Measurements from ENCODE around the gene GON4L.
"Not testable (repeated sequence)": the region's sequence is repeated elsewhere in the genome, so short reads cannot be mapped to it uniquely, and the experiment has no call there.

Gene GON4L

DNA sequence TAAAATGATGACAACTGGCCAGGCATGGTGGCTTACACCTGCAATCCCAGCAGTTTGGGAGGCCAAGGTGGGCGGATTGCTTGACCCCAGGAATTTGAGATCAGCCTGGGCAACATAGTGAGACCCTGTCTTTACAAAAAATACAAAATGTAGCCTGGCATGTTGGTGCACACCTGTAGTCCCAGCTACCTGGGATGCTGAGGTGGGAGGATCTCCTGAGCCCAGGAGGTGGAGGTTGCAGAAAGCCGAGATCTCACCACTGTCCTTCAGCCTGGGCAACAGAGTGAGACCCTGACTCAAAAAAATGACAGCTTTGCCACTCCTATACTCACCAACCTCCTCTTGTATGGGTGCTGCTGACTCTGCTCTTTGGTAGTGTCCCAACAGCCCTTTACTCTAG, 20.9 kb upstream of the GON4L start:
- H3K4me3 ChIP-seq (ENCODE audit: low read length), result no peak overlapping the region
- DNase-seq (ENCODE audit: low read depth, low spot score), result no peak

DNA sequence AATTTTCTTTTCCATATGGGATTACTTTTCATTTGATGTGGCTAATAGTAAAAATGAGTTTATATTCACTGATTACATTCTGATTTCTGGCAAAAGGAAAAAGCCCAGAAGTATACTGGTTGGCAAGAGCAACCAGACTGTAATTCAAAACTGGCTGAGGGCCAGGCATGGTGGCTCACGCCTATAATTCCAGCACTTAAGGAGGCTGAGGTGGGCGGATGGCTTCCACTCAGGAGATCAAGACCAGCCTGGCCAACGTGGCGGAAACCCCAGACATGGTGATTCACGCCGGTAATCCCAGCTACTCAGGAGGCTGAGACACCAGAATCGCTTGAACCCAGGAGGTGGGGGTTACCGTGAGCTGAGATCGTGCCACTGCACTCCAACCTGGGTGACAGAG, 16.8 kb upstream of the GON4L start:
- H3K4me3 ChIP-seq (ENCODE audit: low read length), result no peak overlapping the region
- DNase-seq (ENCODE audit: low read depth, low spot score), result no peak

DNA sequence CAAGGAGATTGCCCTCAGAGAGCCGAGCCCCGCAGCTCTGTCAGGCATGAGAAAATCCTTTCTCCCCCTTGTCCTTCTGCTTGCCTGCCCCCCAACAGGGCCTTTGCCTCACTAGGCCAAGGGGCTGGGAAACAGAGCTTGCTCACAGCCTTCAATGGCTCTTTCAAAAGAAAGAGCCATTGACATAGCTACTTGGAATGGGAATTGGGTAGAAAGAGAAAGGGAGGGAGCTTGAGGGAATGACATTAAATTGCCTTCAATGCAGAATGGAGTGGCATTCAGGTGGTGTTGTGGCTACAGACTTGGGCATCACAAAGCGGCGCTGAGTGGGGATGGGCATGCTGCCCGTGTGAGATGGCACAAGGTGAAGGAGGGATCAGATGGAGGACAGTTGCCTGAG, 15.5 kb upstream of the GON4L start:
- DNase-seq (ENCODE audit: low read depth, low spot score), result no peak
- no peak overlapping the region for H3K4me3 ChIP-seq (ENCODE audit: low read length)

DNA sequence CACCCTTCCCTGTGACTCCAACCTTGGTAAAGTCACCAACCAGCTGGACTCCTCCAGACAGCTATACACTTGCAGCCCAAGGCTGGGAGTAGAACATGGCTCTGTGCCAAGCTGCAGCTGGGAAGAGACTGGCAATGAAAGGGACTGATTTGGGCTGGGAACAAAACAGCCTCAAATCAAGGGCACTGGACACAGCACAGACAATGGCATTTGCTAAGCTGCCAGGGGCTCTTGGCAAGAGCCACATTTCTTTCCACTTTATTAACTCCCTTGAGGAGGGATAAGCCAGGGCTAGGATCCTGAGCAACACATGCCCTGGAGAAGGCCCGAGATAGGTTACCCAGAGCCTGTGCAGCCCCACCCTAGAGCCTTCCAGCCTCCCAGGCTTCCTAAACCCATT, 14.4 kb upstream of the GON4L start:
- DNase-seq (ENCODE audit: low read depth, low spot score), result no peak
- H3K4me3 ChIP-seq (ENCODE audit: low read length), result no peak overlapping the region

DNA sequence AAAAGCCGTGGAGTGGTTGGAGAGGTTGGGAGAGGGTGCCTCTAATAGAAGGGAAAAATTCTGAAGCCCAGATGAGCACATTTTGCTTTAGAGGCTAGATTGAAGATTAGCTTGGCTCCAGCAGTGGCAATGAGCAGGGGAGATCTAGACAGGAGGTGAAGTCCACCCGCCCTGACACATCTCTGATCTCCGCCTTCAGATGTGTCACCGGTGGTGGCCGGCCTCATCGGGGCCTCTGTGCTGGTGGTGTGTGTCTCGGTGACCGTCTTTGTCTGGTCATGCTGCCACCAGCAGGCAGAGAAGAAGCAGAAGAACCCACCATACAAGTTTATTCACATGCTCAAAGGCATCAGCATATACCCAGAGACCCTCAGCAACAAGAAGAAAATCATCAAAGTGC, 10.8 kb upstream of the GON4L start:
- no peak overlapping the region for H3K4me3 ChIP-seq (ENCODE audit: low read length)
- DNase-seq (ENCODE audit: low read depth, low spot score), result no peak

DNA sequence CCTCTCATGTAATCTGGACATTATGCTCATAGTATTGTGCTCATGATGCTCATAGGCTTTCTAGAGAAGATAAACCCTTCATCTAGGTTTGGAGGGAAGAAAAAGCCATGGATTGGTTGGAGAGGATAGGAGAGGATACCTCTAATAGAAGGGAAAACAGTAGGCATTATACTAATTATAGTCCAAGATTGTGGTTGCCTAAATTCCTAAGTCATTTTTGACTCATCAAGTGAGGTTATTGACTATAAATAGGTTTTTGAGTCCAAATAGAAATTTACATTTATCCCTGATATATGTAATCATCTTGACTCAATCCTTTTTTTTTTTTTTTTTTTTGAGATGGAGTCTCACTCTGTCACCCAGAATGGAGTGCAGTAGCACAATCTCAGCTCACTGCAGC, 7.4 kb upstream of the GON4L start:
- no peak for DNase-seq (ENCODE audit: low read depth, low spot score)

DNA sequence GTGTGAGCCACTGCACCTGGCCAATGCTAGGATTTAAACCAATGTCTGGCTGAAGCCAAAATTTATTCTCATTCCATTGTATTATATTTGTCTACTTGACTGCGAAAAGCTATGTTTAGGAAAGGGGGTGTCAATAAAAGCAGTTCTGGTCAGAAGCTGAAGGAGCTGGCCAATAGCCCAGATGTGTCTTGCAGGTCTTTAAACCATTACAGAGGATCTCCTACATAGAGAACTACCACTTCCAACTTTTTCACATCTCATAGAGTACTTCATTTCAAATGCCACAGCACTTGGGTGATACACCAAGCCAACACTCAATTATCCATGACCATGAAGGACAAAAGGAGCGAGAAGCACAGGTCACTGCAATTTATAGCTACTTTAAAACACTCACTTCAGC, 4.9 kb upstream of the GON4L start:
- H3K4me3 ChIP-seq (ENCODE audit: low read length), result no peak overlapping the region

More for the DNA sequence above, 7.4 kb upstream of the GON4L start:
- H3K4me3 ChIP-seq (ENCODE audit: low read length), result no peak overlapping the region

DNA sequence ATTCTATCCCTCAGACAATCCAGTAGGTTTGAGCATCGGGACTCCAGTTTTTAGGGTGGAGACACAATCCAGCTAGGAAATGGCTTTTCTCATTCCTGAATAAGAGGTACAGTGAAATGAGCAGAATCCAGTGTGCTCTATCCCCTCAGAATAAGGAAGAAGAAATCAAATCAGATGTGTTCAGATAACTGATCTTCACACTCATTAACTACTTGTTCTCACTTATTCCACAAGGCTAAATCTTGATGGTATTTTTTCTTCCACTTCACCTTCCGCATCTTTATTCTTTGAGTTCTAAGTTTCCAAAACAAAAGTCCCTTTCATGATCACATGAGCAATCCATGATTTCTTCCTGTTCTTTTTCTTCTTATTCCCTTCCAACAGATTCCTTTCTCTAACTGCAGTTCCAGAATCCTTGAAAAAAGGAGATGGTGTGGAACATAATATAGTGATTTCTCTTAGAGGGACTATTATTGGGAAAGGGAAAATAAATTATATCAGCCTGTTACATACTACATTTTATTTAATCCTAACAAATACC, 4.0 kb upstream of the GON4L start:
- DNase-seq (ENCODE audit: low read depth, low spot score), result no peak
- H3K4me3 ChIP-seq (ENCODE audit: low read length), result no peak overlapping the region

More for the DNA sequence above, 4.9 kb upstream of the GON4L start:
- DNase-seq (ENCODE audit: low read depth, low spot score), result no peak

DNA sequence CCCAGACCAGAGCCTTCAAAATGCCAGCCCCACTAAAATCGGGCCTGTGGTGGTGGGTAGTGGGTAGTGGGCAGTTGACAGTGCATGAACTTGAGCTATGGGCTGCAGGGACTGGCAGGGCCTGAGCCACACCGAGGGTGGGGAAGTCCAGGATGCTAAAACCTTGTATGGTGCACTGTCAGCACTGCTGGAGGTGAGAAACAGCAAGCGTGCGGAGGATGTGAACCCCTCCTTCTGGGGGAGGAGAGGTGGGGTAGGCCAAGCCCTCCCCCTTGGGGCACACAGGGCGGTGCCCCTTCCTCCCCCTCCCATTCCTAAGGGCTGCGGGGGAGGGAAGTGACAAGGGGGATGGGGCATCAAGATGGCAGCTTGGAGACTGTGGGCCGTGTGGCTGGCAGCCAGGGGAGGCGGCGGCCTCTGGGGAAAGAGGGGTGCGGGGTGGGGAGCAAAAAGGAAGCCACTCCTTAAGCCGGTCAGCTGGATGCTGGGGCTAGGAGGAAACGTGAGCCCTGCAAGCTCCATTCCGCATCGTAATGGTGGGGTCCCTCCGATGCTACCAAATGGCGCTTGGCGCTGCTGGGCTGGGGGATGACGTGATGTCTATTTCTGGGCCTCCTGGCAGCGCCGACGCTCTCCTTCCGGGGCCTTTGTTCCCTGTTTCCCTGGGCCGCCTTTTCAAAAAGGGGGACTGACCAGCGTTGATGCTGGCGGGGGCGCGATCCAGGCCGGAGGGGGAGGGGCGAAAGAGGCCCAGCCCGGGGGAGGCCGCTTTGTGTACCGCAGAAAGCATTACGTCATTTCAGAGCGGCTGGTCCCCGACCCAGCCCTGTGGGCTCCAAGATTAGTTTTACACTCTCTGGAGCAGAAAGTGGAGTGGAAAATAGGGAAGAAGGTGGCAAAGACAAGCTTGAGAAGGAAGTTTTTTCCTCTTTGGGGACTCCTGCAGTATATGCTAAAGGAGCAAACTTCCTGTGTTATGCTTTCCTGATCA, 3.2 kb upstream of the GON4L start:
- H3K4me3 ChIP-seq (ENCODE audit: low read length), result no peak overlapping the region
- DNase-seq (ENCODE audit: low read depth, low spot score), result no peak

DNA sequence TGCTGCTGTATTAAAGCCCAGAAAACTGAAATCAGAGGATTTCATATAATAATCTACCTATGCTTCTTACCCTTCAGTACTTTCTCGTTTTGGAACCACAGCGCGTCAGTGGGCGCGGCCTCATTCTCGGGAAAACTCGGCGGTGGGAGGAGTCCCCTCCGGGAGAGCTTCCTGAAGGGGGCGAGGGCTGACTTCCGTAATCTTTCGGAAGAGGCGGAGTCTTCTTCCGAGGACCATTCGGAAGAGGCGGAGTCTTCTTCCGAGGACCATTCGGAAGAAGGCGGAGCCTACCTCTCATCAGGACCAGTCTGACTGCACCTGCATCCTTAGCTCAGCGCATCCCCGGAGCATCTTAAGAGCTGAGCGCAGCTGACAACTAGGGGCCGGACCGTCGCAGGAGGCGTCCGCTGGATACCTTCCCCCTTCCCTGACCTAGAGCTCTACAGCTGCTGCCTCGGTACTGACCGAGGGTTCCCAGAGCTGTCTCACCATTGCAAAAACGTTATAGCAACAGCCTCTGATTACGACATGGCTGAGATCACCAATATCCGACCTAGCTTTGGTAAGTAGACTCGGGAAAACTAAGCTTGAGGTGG, 2.3 kb upstream of the GON4L start, which contains the start of gene SYT11:
SYT11 (plus strand) TSS at position 334 of the 596 bp plus-strand sequence; CDS start at position 529, 195 bp downstream.
- peak; percentile 95 for DNase-seq (ENCODE audit: low read depth, low spot score)
- peak within 1 kb of the TSS; percentile 60 for H3K4me3 ChIP-seq (ENCODE audit: low read length)

DNA sequence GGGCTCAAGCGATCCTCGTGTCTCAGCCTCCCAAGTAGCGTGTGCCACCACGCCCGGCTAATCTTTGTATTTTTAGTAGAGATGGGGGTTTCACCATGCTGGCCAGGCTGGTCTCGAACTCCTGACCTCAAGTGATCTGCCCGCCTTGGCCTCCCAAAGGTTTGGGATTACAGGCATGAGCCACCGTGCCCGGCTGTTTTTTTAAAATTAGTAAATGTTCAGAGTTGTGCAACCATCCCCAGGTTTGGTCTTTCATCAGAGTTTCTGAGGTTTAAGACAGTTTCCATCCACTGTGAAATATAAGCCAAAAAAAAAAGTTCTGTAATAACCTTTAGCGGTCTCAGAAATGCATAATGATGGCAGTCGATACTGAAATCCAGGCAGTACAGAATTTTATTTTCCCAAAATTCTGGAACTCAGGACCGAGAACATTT, 1.8 kb upstream of the GON4L start:
- H3K4me3 ChIP-seq (ENCODE audit: low read length), result peak overlapping the region; percentile 60
- no peak for DNase-seq (ENCODE audit: low read depth, low spot score)

DNA sequence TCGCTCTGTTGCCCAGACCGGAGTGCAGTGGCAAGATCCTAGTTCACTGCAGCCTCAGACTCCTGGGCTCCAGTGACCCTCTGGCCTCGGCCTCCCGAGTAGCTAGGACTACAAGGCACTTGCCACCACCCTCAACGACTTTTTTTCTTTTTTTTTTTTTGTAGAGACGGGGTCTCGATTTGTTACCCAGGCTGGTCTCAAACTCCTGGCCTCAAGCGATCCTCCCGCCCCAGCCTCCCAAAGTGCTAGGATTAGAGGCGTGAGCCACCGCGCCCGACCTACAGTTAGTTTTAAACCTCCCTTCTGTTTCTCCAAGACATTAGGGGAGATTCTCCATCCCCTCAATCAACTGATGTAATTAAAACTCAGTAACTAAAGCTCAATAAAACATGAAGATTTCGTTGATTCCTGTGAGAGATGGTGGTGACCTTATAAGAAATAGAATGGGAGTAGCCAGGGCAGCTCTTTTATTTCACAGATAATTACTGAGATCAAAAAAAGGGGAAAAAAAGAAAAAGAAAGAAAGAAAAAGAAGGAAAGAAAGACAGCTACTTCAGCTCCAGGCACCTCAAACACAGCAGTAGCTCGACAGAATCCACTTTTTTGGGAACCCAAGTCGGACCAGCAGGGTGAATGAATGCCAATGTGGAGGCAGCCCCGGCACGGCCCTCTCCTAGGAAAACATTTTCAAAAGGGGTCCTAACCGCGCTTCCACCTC, 598 bp downstream of the GON4L start:
- DNase-seq (ENCODE audit: low read depth, low spot score), result no peak
- H3K4me3 ChIP-seq (ENCODE audit: low read length), result peak overlapping the region; percentile 96

DNA sequence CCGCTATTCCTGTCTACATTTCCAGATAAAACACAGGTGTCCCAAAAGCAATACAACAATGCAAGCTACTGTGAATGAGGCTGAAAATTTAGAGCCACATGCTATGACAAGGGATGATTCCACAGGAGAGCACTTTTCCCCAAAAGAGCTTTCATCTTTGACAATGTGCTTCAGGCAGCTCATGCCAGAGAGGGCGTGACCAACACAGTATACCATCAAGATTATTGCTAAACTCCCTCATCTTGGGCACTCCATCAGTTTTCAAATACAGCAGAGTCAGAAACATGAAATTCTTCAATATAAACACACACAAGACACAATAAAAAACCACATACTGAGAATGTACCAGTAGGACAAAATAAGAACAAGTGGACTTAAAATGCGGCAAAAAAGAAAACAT, 6.7 kb downstream of the GON4L start:
- no peak for DNase-seq (ENCODE audit: low read depth, low spot score)
- H3K4me3 ChIP-seq (ENCODE audit: low read length), result no peak overlapping the region

DNA sequence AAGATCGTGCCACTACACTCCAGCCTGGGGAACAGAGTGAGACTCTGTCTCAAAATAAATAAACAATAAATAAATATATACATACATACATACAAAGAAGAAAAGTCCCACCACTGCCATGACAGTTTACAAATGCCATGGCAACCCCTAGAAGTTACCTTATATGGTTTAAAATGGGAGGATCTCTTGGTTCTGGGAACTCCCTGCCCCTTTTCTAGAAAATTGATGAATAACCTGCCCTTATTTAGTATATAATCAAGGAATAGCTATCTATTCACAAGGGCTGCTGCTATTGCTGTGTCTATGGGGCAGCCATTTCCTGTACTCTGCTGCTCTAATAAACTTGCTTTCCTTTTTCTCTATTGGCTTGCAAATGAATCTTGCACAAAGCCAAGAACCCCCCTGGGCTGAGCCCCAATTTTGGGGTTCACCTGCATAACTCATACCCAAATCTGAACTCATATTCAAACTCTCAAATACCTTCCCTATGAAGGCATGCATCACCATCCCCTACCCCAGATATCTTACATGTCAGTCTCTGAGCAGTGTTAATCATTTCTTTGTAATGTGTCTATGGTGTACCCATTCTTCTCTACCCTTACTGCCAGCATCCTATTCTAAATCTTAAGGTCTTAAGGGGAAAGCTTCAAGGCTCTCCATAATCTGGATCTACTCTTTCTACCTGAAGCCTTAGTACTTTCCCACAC, 9.0 kb downstream of the GON4L start:
- H3K4me3 ChIP-seq (ENCODE audit: low read length), result no peak overlapping the region
- DNase-seq (ENCODE audit: low read depth, low spot score), result no peak

DNA sequence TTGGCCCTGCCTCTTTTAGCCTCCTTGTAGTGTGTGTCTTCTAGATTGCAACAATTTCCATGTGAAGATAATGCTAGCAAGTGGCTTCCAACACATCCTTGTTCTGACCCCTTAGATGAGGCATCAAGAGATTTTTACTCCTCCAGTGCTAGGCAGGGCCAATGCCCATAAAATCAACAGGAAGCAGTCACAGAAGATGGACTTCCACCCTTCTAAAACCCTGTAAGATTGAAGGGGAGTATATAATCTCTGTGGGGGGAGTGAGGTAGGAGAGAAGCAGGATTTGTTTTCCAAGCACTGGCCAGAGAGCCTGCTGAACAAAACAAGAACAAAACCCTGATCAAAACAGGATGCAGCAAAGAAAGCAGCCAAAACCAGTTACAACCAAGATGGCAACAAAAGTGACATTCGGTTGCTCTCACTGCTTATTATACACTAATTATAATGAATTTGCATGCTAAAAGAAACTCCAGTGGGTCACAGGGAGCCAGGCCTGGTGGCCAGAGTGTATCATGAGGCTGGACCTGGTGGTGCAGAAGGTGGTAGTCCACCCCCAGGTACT, 12.1 kb downstream of the GON4L start:
- DNase-seq (ENCODE audit: low read depth, low spot score), result no peak
- H3K4me3 ChIP-seq (ENCODE audit: low read length), result no peak overlapping the region

DNA sequence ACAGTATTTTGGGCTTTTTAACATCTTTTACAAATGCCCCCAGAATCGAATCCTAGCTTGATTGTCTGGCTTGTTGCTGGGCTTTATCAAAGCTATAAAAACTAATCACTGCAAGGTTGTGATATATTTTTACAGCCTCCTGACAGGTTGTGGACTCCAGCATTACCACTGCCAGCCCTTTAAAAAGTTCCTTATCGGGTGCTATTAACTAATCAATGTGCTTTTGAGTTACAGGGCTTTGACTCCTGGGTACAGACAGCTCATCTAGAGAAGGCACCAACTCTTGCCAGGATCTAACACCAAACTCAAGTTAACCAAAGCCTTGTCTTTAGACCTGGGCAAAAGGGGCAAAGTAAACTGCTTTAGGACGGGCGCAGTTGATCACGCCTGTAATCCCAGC, 16.6 kb downstream of the GON4L start:
- no peak overlapping the region for H3K4me3 ChIP-seq (ENCODE audit: low read length)
- DNase-seq (ENCODE audit: low read depth, low spot score), result no peak

DNA sequence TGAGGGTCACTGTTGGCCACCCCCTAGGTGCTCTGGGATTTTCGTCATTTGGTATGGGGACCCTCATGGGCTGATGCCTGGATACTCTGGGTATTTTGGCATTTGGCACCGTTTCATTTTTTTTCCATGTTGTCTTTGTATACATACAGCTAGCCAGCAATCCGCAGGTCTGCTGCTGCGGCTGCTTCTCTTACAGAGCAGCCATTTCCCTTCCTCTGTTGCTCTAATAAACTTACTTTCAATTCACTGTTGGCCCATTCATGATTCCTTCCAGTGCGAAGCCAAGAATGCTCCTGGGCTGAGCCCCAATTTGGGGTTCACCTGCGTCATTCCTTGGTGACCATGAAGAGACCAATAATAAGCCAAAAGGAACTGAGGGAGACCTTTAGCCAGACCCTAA, 21.5 kb downstream of the GON4L start:
- no peak overlapping the region for H3K4me3 ChIP-seq (ENCODE audit: low read length)
- DNase-seq (ENCODE audit: low read depth, low spot score), result no peak

DNA sequence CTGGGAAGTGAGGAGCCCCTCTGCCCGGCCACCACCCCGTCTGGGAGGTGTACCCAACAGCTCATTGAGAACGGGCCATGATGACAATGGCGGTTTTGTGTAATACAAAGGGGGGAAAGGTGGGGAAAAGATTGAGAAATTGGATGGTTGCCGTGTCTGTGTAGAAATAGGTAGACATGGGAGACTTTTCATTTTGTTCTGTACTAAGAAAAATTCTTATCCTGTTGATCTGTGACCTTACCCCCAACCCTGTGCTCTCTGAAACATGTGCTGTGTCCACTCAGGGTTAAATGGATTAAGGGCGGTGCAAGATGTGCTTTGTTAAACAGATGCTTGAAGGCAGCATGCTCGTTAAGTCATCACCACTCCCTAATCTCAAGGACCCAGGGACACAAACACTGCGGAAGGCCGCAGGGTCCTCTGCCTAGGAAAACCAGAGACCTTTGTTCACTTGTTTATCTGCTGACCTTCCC, 22.1 kb downstream of the GON4L start:
- not testable (repeated sequence) for DNase-seq (ENCODE audit: low read depth, low spot score)

More for the DNA sequence above, 22.1 kb downstream of the GON4L start:
- H3K4me3 ChIP-seq (ENCODE audit: low read length), result not testable (repeated sequence)
